ENCODE data around the gene TNFRSF1A.

The TNFRSF1A gene

GRCh38 chr12:6343518-6343917, 1.6 kb upstream of the TNFRSF1A start:
- Histone ChIP-seq H3K4me3 (ENCODE audit: insufficient read depth, low read length, poor library complexity, severe bottlenecking) (no peak overlapping the region), H2AFZ (ENCODE audit: low read depth, low read length, severe bottlenecking) (no peak overlapping the region), H3K9me2 (replicated peaks; ENCODE audit: insufficient read depth, low read length) (no peaks in the 10 kb centered on the region), H3K27ac (ENCODE audit: low read depth, low read length) (no peak overlapping the region), H3K27me3 (ENCODE audit: low read length) (no peaks in the 10 kb centered on the region), H3K4me2 (ENCODE audit: low read depth, low read length, poor library complexity, severe bottlenecking) (no peak overlapping the region), H4K20me1 (ENCODE audit: low read depth, low read length) (no peaks in the 10 kb centered on the region), H3F3A (ENCODE audit: insufficient read depth) (no peaks in the 10 kb centered on the region), H3K9me3 (ENCODE audit: insufficient read depth, low read length) (no peaks in the 10 kb centered on the region), H3K9ac (ENCODE audit: low read length) (no peak overlapping the region), H3K36me3 (ENCODE audit: low read length) (no peaks in the 10 kb centered on the region), H3K79me2 (ENCODE audit: insufficient read depth, low read length) (no peaks in the 10 kb centered on the region)
- TF ChIP-seq CTCF (IDR thresholded peaks at IDR 0.05; ENCODE audit: insufficient read depth, low read length, poor library complexity, severe bottlenecking) = no peak
- no peak for TF ChIP-seq EZH2phosphoT487 (conservative IDR thresholded peaks at IDR 0.05; ENCODE audit: low read length)

- Histone ChIP-seq H4K20me1 (ENCODE audit: low read depth, low read length) (no peaks in the 10 kb centered on the region), H3K4me3 (ENCODE audit: insufficient read depth, low read length, poor library complexity, severe bottlenecking) (no peak overlapping the region), H3F3A (ENCODE audit: insufficient read depth) (no peaks in the 10 kb centered on the region), H2AFZ (ENCODE audit: low read depth, low read length, severe bottlenecking) (no peak overlapping the region), H3K27ac (ENCODE audit: low read depth, low read length) (no peak overlapping the region), H3K9me3 (ENCODE audit: insufficient read depth, low read length) (no peaks in the 10 kb centered on the region), H3K4me2 (ENCODE audit: low read depth, low read length, poor library complexity, severe bottlenecking) (no peak overlapping the region), H3K36me3 (ENCODE audit: low read length) (no peaks in the 10 kb centered on the region), H3K27me3 (ENCODE audit: low read length) (no peaks in the 10 kb centered on the region), H3K9me2 (replicated peaks; ENCODE audit: insufficient read depth, low read length) (no peaks in the 10 kb centered on the region), H3K79me2 (ENCODE audit: insufficient read depth, low read length) (no peaks in the 10 kb centered on the region), H3K9ac (ENCODE audit: low read length) (no peak overlapping the region)
- TF ChIP-seq EZH2phosphoT487 (conservative IDR thresholded peaks at IDR 0.05; ENCODE audit: low read length) (no peak), CTCF (IDR thresholded peaks at IDR 0.05; ENCODE audit: insufficient read depth, low read length, poor library complexity, severe bottlenecking) (no peak)
Observed at GRCh38 chr12:6342140-6342889, 439 bp upstream of the TNFRSF1A start.

GRCh38 chr12:6340745-6341416, 995 bp downstream of the TNFRSF1A start:
- Histone ChIP-seq H3K79me2 (ENCODE audit: insufficient read depth, low read length) (no peaks in the 10 kb centered on the region), H3K4me2 (ENCODE audit: low read depth, low read length, poor library complexity, severe bottlenecking) (no peak overlapping the region), H3K9me3 (ENCODE audit: insufficient read depth, low read length) (no peaks in the 10 kb centered on the region), H3K27ac (ENCODE audit: low read depth, low read length) (no peak overlapping the region), H3K9ac (ENCODE audit: low read length) (no peak overlapping the region), H2AFZ (ENCODE audit: low read depth, low read length, severe bottlenecking) (no peak overlapping the region), H3K36me3 (ENCODE audit: low read length) (no peaks in the 10 kb centered on the region), H3K4me3 (ENCODE audit: insufficient read depth, low read length, poor library complexity, severe bottlenecking) (no peak overlapping the region), H3F3A (ENCODE audit: insufficient read depth) (no peaks in the 10 kb centered on the region), H4K20me1 (ENCODE audit: low read depth, low read length) (no peaks in the 10 kb centered on the region), H3K9me2 (replicated peaks; ENCODE audit: insufficient read depth, low read length) (no peaks in the 10 kb centered on the region), H3K27me3 (ENCODE audit: low read length) (no peaks in the 10 kb centered on the region)
- TF ChIP-seq EZH2phosphoT487 (conservative IDR thresholded peaks at IDR 0.05; ENCODE audit: low read length) (no peak), CTCF (IDR thresholded peaks at IDR 0.05; ENCODE audit: insufficient read depth, low read length, poor library complexity, severe bottlenecking) (no peak)

Data from SU-DHL-6 (cell line).